Esophagus muscularis mucosa (tissue), 4 donors: Measurements from ENCODE around the gene DESI2.

Experiments used
- CTCF ChIP-seq, 3 experiments: fragments of 200-600 bp in 2 of 3; fragments of 450-650 bp in 1 of 3; sonication (generic) in 2 of 3; IDR thresholded peaks; one replicate each; pipeline ENCODE4 v1.5.1; 2017 to 2019; ENCODE audit warnings: antibody characterized with exemption in 3 of 3, mild to moderate bottlenecking in 2 of 3, moderate library complexity in 1 of 3
- EP300 ChIP-seq: sonication (generic); formaldehyde crosslinking; IDR thresholded peaks from one replicate; pipeline ENCODE4 v1.6.1; 2017; ENCODE audit warnings: antibody characterized with exemption
- POLR2A ChIP-seq: fragments of 450-650 bp; IDR thresholded peaks from one replicate; pipeline ENCODE4 v1.6.1; 2017; ENCODE audit warnings: antibody characterized with exemption, moderate library complexity, mild to moderate bottlenecking, low read depth
- POLR2AphosphoS5 ChIP-seq, 2 donors: sonication (generic); formaldehyde crosslinking; IDR thresholded peaks; one replicate each; pipeline ENCODE4 v1.6.1; 2017; ENCODE audit warnings: antibody characterized with exemption in 2 of 2

DNA sequence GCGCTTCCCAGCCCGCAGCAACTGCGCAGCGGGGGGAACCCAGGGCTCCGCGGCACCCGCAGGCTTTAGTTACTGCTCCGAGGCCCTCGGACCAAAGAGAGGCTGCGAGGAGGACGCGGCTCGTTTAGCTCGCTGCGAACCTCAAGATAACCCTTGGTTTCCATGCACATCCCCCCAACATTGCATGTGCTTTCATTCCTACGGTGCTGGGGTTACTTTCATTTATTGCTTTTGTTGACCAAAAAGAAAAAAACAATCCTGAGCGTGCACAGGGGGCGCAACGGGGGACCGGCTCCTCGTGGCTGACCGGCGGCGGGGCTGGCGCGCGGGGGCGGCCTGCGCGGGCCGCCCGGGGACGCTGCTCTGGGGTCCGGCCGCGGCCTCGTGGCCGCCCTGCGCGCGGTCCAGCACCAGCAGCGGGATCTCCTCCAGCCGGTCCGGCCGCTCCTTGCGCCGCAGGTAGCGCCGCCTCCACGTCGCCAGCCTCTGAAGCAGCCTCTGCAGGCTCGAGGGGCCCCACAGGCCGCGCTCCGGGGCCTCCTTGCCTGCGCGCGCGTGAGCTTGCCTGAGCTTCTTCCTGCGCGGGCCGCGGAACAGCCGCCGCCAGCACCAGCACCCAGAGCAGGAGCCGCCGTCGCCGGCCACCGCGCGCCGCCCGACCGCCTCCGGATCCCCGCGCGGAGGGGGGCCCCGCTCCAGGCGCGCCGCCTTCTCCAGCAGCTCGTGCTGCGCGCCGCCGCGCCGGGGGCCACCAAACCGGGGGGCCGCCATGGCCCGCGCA is 77.4 kb downstream of the DESI2 start:
- no peak for TF ChIP-seq EP300
- no peak for TF ChIP-seq CTCF (IDR thresholded peaks at IDR 0.05)
- no peak for TF ChIP-seq POLR2AphosphoS5 (IDR thresholded peaks at IDR 0.05)
- TF ChIP-seq POLR2A, result no peak
